GM18868 (cell line): ENCODE data around the gene MPPED2.
"Not testable (repeated sequence)": the region's sequence is repeated elsewhere in the genome, so short reads cannot be mapped to it uniquely, and the experiment has no call there.

Experiments
- ATAC-seq: cut with Tn5 transposase; IDR thresholded peaks from one replicate; pipeline ENCODE4 v1.9.1; 2021; ENCODE audit warnings: mild to moderate bottlenecking, moderate library complexity; ENCODE audit not compliant: unreplicated experiment

The MPPED2 gene

DNA sequence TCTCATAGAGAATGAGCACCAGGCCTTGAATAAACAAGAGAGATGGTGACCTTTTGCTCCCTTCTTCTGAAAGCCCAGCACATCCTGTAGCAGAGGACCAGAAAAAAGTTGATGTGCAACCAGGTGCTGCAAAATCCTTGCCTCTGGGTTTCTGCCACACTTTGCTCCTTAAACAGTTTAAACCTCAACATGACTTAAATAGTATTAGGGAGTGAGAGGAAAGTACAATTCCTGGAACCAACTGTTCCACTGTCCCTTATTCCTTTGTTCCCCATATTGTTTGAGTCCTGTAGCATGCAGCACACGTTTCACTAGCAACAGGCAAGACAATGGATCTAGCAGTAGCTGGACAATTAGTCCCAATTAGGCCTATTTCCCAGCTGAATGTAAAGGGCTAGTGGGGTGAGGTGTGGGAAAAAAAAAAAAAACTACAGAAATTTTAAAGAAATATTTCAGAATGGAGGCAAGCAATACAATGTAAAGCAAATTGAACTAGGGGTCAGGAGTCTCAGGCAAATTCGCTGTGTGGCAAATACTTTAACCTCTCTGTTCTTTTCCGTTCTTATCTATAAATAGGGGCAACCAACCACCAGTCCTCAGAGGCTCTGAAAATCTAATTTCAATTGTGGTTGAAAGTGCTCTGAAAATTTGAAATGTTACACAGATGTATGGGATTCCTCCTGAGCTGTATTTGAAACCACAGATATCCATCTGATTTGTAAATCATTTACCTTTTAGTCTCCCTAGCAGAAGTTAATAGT lies 6.6 kb downstream of the MPPED2 start:
- ATAC-seq = no peak

DNA sequence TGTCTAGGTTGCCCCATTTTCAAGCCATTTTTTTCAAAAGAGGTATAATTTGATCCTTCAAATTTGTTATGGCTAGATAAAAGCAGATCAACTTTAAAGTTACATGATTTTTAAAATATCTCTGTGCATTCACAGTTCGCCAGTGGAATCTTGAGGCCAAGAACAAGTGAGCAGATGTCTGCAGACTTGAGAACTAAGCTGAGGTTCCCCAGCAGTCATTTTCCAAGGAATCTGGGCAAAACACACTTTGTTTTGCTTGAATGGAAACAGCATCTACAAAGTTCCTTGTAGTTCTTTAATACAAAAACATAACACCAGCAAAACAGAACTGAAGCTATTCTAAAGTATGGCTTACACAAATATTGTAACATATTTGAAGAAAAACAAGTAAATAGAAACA lies 7.7 kb downstream of the MPPED2 start:
- no peak for ATAC-seq

DNA sequence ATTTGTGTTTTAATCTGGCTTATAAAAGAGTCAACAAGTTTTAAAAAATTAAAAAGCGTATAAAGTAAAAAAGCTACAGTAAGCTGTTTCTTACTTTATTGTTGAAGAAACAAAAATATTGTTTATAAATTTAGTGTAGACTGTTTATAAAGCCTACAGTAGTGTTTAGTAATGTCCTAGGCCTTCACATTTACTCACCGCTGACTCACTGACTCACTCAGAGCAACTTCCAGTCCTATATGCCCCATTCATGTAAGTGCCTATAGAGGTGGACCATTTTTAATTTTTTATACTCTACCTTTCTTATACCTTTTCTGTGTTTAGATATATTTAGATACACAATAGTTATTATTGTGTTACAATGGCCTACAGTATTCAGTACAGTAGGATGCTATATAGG lies 12.2 kb downstream of the MPPED2 start:
- ATAC-seq = no peak

DNA sequence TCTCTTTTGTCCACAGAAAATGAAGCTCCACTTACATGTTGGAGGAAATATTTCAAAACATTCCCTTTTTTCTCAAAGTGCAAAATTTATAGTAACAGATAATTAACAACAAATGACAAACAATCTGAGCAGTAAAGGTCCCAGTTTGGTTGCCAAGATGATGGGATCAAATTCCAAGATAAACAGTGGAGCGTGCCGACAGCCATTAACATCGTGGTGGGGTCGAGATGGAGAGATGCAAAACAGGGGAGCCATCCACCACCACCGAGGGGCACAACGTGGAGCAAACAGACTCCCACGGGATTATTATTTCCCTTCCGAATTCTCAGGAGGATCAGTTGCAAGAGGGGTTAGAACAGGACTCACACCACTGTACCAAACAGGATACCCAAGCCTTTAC lies 17.2 kb downstream of the MPPED2 start:
- no peak for ATAC-seq

DNA sequence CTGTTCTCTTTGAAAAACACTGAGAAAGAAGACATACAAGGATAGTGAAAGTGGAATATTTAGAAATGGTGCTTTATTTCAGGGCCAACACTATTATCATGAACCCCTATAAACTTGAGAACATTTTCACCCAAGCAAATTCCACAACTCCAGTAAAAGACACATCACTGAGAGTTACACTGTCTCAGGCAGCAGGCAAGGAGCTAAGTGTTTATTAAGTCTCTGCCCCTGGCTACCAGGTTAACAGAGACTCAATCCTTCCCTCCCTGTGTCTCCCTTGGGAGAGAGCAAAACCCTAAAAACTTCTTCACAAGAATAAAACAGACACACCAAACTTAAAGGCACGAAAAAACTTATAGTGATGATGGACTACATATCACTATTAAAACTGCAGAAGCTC lies 18.5 kb downstream of the MPPED2 start:
- ATAC-seq = no peak

DNA sequence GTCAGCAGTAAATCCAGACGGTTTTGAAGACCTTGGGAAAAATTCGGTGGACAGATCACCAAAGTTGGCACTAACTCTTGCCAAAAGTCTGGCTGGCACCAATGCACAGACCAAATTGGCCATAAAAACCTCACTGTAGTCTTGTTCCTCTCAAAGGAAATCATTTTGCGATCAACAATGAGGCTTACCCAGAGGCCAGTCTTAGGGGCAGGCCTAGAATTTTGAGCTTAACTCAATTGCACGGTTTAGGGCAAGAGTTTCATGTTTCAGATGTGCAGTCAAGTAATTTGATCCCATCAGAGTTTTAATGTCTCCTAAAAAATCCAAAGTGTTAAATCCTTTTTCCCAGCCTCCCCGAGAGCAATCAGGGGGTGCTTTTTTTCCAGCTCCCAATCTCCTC lies 19.0 kb downstream of the MPPED2 start:
- no peak for ATAC-seq

DNA sequence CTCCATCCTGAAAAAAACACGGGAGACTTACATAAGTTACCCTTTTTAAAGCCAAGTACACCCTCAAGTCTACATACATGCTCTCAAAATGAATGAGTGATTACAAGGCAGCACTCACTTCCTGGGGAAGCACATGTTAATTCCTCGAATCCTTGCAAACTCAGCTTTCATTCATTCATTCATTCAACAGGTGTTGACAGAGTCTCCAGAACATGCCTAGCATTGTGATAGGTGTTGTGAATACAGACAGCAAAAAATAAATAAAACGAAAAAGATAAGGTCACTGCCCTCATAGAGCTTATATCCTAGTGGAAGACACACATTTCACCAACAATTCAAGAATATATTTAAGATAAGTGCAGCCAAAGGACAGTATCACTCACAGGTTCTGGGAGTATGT lies 19.7 kb downstream of the MPPED2 start:
- no peak for ATAC-seq

DNA sequence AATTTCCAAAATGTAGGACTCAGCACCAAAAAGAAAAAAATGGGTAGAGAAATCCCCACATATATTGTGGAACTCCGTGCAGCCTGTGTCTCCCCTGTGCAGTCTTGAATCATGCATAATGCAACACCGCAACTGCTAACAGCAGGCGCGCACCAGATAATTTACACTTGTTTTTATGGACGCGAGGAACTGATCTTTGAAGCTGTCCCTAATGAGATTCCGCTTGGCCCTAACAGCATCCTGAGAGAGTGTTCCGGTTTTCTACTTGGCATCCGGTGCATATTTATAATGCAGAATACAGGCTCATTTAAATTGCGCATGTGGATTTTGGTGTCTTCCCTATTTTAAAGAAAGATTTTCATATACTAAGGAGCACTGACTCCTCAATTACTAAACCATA lies 21.1 kb downstream of the MPPED2 start:
- no peak for ATAC-seq

DNA sequence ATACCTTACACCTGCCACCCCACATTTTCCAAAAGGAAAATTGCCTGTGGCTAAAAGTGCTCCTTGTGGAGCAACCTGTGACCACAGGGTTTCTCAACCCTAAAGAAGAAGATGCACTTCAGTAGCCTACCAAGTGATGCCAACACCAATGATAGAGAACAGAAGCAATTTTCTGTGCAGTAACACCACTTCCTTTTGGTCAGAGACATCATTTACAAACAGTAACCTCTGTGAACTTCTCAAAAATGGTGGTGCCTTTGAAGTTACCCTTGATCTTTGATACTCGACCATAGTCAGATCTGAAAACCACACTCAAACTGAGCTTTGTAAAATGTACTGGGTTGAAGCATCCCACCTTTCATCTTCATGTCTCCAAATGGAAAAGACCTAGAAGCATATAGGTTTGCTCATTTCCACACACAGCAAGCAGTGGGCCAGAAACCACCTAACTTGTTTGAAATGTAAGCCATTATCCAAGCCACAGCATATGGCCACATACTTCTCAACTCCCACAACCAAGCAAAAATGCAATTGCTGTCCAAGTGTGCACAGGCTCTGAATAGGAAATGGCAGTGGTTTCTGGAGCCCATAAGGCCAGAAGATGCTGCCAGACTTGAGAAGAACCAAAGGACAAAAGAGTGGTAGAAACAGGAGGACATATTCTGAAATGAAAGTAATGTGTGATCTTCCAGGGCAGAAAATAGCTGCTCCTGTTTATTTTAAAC lies 24.3 kb downstream of the MPPED2 start:
- ATAC-seq = no peak

DNA sequence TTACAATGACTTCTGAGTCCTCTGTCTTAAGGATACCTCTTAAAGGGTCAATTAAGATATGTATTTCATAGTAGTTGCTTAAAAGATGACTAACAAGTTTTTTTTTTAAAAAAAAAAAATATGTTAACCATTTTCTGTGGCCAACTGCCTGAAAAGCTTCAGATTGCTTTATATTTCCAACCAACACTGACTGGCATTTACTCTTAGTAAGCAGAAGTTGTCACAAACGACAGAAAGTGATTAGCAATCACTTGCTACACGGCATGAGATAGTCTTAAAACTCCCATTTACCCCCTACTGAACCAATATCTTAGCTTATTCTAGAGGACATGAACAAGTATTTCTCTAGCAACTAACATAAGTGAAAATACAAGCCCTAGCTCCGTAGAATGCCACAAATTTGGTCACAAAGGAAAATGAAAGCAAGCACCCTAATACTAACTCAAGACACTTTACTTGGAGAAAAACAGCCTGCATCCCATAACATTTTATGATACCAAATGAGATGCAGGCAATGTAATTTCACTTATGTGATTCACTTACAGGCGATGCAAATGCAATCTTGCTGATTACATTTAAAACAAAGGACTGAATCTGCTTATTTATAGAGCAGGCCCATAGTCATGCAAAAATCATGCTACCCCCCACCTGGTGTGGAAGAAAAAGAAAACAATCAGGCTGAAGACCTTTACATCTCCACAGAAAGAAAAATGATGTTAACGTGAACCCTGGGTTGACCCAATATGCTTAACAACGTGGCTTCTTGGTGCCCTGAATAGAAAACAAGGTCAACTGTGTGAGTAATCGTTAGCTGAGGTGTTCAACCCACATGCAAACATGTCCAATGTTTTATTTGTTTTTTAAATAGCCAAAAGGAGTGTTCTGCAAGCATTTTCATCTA lies 25.7 kb downstream of the MPPED2 start:
- no peak for ATAC-seq

DNA sequence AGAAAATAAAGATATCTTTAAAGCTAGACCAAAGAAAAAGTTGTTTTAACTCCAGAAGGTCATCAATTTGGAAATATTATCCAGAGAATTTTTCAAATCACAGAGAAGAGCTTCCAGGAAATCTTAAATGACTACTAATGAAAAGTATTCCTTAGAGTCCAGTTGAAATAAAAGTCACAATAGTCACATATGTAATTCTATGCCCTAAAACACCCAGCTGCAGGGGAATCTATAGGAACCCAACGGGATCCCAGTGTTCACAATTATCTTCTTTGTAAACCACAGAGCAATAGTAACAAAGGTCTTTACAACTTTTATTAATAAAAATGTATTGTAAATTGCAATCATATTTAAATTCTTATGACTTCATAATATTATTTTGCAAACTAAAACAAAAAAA lies 27.1 kb downstream of the MPPED2 start:
- ATAC-seq = no peak

DNA sequence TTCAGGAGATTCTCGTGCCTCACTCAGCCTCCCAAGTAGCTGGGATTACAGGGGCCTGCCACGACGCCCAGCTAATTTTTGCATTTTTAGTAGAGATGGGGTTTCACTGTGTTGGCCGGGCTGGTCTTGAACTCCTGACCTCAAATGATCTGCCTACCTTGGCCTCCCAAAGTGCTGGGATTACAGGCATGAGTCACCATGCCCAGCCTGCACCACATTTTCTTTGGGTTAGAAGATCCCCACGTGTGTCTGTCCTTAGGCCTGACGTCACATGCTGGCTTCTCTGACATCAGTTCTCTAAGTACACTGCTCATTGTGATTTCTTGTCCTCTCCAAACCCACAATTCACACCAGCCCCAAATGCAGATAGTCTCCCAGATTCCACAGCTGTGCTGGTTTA lies 31.6 kb downstream of the MPPED2 start:
- ATAC-seq = not testable (repeated sequence)

DNA sequence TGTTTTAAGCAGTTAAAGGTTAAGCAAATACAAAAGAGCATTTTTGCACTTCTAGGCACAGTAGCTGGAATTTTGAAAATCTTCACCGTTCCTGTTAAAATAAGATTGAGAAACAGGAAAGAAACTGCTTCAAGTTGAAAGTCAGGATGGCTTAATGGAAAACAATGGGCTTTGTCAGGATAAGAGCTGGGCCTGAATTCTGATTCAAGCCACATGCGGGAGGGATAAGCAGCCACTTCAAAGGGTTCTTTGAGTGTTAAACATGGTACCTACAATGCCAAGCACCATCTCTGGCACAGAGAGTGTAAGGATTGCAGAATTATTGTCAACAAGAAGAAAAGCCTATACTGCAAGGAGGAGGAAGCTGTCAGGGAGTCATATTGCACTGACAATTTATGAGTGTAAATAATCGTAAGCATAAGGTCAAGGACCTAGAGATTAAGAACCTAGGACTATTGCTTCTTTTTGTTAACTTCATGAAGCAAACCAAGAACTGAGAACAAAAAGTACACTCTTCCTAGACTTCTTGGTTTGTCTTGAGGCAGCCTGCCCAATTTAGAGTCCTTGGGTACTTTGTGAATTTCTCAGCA lies 32.5 kb downstream of the MPPED2 start:
- no peak for ATAC-seq

DNA sequence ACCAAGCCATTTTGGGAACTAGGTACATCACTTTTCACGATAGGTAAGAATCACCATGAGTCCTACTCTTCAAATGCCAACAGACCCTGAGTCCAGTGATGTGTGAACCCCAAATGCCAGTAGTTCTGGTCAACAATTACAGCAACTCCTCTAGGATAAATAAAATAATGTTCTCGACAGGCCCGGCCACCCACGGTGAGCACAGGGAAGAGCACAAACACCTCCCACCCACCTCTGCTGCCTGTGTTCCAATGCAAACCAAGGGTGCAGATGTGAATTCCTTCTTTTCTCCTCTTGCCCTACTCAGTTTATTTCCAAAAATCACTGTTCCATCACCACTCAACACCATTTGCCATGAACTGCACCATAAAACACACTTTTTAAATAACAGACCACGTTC lies 33.3 kb downstream of the MPPED2 start:
- ATAC-seq = no peak

DNA sequence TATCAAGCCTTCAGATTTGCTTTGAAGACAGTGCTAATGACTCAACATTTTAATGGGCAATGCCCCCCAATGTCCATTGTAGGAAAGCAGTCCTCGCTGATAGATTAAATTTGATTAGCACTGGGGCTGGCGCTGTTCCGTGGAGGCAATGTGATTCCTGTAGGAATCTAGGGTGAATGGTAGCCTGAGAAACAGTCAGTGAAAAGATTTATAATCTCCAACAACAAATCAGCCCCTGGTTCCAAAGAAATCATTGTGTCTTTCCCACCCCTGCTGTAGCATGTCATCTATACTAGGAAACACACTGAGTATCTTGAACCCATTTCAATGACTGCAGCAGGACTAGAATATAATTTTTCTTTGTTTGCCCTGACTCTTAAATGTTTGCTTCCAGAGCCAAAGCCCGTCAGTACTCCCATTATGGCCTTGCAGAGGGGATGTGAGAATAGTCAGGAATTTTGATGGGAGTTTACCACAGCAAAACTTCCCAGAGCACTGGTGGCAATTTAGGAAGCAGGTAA lies 36.1 kb downstream of the MPPED2 start:
- ATAC-seq = no peak

DNA sequence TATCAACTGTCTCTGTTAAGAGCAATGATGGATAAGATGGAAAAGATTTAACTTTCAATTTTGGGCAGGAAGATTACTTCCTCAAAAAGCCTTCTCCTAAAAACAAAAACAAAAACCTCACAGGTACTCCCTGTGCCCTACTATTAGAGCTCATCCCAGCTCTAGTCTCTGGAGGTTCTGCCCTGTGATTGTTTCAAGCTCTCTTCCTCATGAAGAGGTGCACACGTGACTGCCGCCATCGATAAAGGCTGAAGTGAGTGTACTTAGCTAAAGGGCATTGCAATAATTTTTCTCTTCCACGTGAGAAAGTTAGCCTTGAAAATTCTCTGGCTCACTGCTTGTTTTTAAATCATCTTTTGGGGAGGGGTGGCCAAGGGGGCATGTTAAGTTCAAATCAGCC lies 36.6 kb downstream of the MPPED2 start:
- no peak for ATAC-seq

DNA sequence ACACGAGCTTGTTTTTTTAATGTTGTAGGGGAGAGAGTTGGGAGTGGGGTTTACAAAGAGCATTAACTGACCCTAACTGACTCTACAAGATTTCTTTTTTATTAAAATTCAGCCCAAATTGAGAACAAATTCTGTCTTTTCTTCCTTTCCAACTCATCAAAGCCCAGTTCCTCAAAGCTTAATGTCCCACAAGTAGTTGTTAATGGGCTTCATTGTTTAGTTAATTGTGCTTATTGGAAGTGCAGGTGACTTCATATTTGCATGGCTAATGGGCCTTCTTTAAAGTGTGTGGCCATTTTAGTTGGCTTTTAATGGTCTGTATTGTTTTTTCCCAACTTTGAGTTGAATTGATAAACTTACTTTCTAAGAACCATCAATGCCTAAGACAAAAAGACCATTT lies 39.8 kb downstream of the MPPED2 start:
- no peak for ATAC-seq

DNA sequence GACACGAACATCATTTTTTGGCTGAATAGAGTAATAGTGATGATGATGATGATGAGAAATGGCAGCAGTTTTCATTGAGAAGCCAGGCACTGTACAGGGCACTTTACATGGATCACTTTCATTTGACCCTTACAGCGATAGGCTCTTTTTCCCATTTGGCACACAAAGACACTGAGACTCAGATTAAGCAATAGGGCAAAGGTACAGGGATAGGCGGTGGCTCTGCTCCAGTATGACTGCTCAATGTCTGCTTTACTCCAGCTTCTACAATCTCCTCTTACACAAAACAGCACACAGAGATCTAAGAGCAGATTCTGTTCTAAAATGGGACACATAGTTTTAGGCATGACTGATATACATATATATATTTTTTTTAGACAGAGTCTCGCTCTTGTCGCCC lies 40.6 kb downstream of the MPPED2 start:
- no peak for ATAC-seq

DNA sequence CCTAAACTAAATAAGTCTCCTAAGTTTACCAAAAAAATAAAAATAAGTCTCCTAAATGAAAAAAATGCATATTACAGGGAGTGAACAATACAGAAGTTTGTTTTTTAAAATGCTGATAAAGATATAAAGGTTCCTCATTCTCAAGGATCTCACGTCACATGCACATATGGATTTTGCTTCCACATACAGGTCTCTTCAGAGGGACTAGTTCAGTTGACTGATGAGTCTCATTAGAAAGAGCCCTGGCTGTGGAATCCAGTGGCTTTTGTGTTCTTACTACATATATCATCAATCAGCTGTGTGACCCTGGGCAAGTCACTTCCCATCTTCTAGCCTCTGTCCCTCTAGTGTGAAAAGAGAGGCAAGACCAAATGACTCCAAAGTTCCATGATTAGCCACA lies 43.1 kb downstream of the MPPED2 start:
- ATAC-seq = no peak

DNA sequence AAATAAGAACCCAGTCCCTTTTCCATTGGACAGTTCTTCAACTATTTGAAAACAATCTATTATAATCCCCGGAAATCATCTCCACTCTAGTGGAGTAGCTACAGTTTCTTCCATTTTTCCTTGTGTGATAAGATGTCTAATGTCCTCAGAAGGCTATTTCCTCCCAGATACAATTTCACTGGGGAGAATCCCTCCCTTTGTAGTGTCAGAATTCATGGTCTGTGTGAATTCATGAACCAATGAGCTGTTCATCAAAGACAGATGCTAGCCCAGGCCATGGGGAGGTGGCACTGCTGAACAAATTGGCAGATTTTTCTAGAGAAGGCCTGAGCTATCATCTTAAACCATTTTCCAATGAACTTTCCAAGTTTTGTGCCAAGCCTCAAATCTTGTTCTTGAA lies 45.4 kb downstream of the MPPED2 start:
- ATAC-seq = no peak

DNA sequence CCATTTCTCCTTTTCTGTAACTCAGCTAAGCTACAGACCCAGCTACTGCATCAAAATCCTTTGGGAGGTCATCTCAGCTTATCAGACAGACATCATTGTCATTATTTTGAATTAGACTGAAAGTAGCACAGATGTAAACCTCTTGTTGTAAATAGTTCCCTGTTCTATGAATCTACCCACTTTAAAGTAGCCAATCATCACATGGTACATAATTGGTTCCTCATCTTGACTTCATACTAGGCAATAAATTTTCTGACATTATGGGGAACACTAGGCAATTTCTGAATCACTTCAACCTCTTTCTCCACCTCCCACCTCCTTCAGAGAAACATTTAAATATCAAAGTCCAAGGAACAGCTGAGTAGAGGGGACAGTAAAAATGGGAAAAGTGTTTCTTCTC lies 47.9 kb downstream of the MPPED2 start:
- ATAC-seq = no peak
